Calu3 (cell line): Measurements from ENCODE around the gene ARID5B. TPM values are rescaled to one million over a fixed set of nuclear protein-coding genes. Genes with fewer than 3 reads are reported as not detected.

Experiments
- BruUV-seq: library from RNA; stranded (reverse); fragments of 400-500 nt; replicated peaks from 2 replicates; lab custom pipeline; 2021; lab: Mats Ljungman, UMichigan
- CTCF ChIA-PET: fragments of 300-600 bp; sonication (Branson Sonifier 250); formaldehyde crosslinking; loops from one replicate; lab custom pipeline; 2022; ENCODE audit warnings: antibody characterized with exemption; lab: Charles Lee
- DNase-seq: peaks from one replicate; pipeline ENCODE4 v3.0.0; 2022
- H3K27ac Mint-ChIP-seq: one replicate; pipeline ENCODE4 v1.8.0; 2022; ENCODE audit warnings: mixed read lengths; ENCODE audit not compliant: unreplicated experiment
- H3K27me3 Mint-ChIP-seq: one replicate; pipeline ENCODE4 v1.8.0; 2022; ENCODE audit warnings: mixed read lengths; ENCODE audit not compliant: unreplicated experiment
- H3K36me3 Mint-ChIP-seq: one replicate; pipeline ENCODE4 v1.8.0; 2022; ENCODE audit warnings: mild to moderate bottlenecking, moderate library complexity, mixed read lengths; ENCODE audit not compliant: insufficient read depth, unreplicated experiment
- H3K4me1 Mint-ChIP-seq: one replicate; pipeline ENCODE4 v1.8.0; 2022; ENCODE audit warnings: mild to moderate bottlenecking, low read depth, mixed read lengths; ENCODE audit not compliant: unreplicated experiment
- H3K4me3 Mint-ChIP-seq: one replicate; pipeline ENCODE4 v1.8.0; 2022; ENCODE audit warnings: mild to moderate bottlenecking, low read depth, moderate library complexity, mixed read lengths; ENCODE audit not compliant: unreplicated experiment
- H3K9me3 Mint-ChIP-seq: one replicate; pipeline ENCODE4 v1.8.0; 2022; ENCODE audit warnings: low read depth, mixed read lengths; ENCODE audit not compliant: unreplicated experiment
- intact Hi-C: fragments of 100-400 bp; cut with micrococcal nuclease; formaldehyde crosslinking; loops from one replicate; pipeline ENCODE4 v1.10.0; 2022; ENCODE audit not compliant: unreplicated experiment
- total RNA-seq: library from RNA; stranded (reverse); gene quantifications from 2 replicates; pipeline ENCODE4 v1.2.3, GENCODE V29; 2022
- TF ChIP-seq, protein P1 (sequence below): fragments of 200-600 bp; IDR thresholded peaks from one replicate; pipeline ENCODE4 v1.8.0; 2022; ENCODE audit warnings: antibody characterized with exemption; ENCODE audit not compliant: unreplicated experiment

ARID5B gene
- total RNA-seq, 1 experiment from 2014 or later, result 10.0 TPM

DNA sequence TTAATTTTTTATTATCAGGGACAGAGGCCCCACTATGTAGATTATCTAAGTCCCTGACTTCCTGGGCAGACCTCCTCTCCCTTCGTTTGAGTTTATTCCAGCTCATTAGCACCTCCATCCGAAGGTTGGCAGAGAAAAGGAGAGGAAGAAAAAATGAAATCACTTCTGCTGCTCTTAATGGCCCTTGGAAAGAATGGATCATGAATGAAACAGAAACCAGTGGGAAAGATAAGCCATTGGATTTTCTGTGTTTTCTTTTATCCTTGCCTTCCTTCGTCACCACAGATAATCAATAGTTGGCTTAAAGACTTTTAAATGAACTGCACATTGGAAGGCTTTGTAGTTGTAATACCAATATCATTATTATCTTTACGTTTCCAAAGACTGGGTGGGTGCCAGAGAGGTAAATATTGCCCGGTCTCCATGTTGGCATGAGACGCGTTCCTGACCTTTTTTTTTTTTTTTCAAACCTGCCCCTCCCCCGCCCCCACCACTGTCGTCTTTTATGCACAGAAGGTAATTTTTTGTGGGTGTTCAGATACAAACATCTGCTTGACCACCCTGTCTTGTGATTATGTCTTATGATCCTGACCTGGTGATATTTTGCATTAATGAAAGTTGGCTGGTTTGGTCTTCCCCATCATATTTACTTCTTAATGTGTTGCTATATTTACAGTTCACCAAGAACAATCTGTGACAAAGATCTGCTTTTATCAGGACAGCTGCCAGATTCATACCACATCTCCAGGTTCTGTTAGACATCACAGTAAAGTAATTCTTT is 116.8 kb downstream of the ARID5B start:
- no peaks in the 10 kb centered on the region for H3K9me3 Mint-ChIP-seq
- H3K36me3 Mint-ChIP-seq, result no peaks in the 10 kb centered on the region
- intact Hi-C loops, result no loop called here
- H3K27ac Mint-ChIP-seq, result no peak overlapping the region
- peaks cover 13% of the 10 kb centered on the region for H3K4me1 Mint-ChIP-seq
- H3K4me3 Mint-ChIP-seq, result no peak overlapping the region
- TF ChIP-seq, protein P1, sequence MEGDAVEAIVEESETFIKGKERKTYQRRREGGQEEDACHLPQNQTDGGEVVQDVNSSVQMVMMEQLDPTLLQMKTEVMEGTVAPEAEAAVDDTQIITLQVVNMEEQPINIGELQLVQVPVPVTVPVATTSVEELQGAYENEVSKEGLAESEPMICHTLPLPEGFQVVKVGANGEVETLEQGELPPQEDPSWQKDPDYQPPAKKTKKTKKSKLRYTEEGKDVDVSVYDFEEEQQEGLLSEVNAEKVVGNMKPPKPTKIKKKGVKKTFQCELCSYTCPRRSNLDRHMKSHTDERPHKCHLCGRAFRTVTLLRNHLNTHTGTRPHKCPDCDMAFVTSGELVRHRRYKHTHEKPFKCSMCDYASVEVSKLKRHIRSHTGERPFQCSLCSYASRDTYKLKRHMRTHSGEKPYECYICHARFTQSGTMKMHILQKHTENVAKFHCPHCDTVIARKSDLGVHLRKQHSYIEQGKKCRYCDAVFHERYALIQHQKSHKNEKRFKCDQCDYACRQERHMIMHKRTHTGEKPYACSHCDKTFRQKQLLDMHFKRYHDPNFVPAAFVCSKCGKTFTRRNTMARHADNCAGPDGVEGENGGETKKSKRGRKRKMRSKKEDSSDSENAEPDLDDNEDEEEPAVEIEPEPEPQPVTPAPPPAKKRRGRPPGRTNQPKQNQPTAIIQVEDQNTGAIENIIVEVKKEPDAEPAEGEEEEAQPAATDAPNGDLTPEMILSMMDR, result no peak
- no peak for DNase-seq
- CTCF ChIA-PET, result interaction anchor here (1.4 kb wide), 1 partner anchor 25 kb away, joined by 3 read pairs; no protein-coding TSS in a partner anchor
- no peaks in the 10 kb centered on the region for H3K27me3 Mint-ChIP-seq
- no TSS peak for BruUV-seq

DNA sequence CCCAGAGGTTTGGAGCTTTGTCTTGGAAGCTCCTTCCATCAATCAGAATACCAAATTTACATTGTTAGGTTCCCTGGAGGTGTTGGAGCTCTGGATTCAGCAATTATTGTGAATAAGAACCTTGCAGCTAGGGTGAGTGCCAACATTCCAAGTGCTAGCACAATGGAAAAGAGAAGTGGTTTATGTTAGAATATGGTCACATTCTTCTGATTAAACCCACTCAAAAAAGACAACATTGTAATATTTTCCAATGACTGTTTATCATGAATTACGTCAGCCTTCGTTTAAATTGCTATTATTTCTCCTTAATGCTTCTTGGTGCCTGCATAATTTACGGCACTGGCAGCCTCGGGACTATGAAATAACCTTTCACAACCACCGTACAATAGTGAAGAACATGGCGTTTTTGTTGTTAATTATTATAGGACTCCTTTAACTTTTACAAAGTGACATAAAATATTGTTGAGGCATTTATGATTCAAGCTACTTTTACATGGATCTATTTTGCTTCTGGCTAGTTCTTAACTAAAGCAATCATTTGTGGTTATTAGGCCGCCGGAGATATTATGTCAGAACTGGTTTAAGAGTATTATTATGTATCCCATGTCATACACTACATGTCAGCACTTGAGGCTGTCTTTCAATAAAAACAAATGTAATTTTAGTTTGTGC is 117.7 kb downstream of the ARID5B start:
- Mint-ChIP-seq H3K9me3 (no peaks in the 10 kb centered on the region), H3K27ac (no peak overlapping the region), H3K4me3 (no peak overlapping the region), H3K36me3 (no peaks in the 10 kb centered on the region), H3K4me1 (peaks cover 13% of the 10 kb centered on the region), H3K27me3 (no peaks in the 10 kb centered on the region)
- CTCF ChIA-PET, result interaction anchor here (1.4 kb wide), 1 partner anchor 26 kb away, joined by 3 read pairs; no protein-coding TSS in a partner anchor
- intact Hi-C loops, result no loop called here
- TF ChIP-seq, protein P1, result no peak
- DNase-seq, result no peak
- no TSS peak for BruUV-seq

DNA sequence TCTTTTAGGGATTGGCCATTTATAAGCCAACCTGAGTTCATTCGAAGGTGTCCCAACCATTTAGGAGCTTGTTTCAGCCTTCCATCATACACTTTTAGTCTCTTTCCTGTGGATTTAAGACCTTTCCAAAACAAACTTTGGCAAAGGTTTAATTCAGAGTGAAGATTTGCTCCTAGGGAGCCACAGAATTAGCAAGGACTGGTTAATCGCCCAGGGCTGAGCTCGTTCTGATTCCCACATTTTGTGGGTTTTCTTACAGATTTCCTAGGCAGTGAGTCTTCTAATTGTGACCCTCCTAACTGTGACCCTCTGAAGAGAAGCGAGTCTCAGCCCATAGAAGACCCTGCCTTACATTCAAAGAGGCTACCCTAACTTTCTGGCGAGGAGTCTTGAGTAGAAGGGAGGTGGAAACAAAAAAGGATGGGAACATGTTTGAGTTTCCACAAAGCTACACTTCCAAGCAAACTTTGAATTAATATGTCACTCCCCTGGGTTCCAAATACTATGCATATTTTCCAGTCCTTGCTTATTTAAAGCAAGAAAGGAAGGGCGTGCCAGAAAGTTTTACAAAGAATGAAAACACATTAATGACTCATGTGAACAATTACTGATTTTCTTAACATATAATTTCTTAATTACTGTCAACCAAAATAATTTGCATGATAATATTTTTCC is 118.3 kb downstream of the ARID5B start:
- TF ChIP-seq, protein P1, result no peak
- Mint-ChIP-seq H3K4me3 (no peak overlapping the region), H3K27ac (no peak overlapping the region), H3K4me1 (peaks cover 13% of the 10 kb centered on the region), H3K36me3 (no peaks in the 10 kb centered on the region), H3K9me3 (no peaks in the 10 kb centered on the region), H3K27me3 (no peaks in the 10 kb centered on the region)
- intact Hi-C loops, result no loop called here
- CTCF ChIA-PET, result interaction anchor here (1.3 kb wide), 1 partner anchor 18 kb away, joined by 4 read pairs; no protein-coding TSS in a partner anchor
- BruUV-seq, result no TSS peak
- no peak for DNase-seq

DNA sequence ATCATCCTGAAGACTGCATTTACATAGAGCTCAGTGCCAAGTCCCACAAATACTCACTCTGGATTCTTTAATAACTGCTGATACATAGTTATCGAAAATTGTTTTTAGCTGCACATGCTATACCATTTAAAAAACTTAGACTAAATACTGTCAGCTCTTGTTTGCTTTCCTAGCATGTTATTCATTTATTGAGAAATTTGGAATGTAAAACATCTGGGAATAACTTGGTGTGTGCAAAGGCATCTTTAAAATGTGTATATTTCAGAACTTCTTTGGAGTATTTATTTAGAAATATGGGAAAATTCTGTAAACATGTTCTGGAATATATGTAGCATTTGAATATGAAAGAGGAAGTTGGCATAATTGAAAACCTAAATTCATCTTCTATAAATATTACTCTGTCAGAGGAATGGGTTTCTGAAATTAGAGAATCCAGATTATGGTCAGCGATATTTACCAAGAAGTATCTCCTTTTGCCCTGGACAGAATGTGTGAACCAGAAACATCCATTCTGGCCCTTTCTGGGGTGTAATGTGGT is 119.7 kb downstream of the ARID5B start:
- no peak overlapping the region for H3K27ac Mint-ChIP-seq
- peaks cover 13% of the 10 kb centered on the region for H3K4me1 Mint-ChIP-seq
- no peak for DNase-seq
- no peaks in the 10 kb centered on the region for H3K27me3 Mint-ChIP-seq
- CTCF ChIA-PET, result interaction anchor here (0.6 to 1.2 kb wide), 4 partner anchors 8 to 124 kb away, joined by 3 to 4 read pairs (median 3); no protein-coding TSS in a partner anchor
- BruUV-seq, result no TSS peak
- H3K9me3 Mint-ChIP-seq, result no peaks in the 10 kb centered on the region
- TF ChIP-seq, protein P1, result no peak
- intact Hi-C loops, result no loop called here
- H3K36me3 Mint-ChIP-seq, result no peaks in the 10 kb centered on the region
- H3K4me3 Mint-ChIP-seq, result no peak overlapping the region
